Activated CD4-positive, alpha-beta T cell treated with anti-CD3 and anti-CD28 coated beads for 4 hours (primary cell): ENCODE results near the gene NXPE3.
A peak's percentile ranks its signal among the peaks of the same experiment; 100 is the strongest.
"Not testable (repeated sequence)": the region's sequence is repeated elsewhere in the genome, so short reads cannot be mapped to it uniquely, and the experiment has no call there.

Experiments used
- DNase-seq, 2 donors: peaks; one replicate each; pipeline ENCODE4 v3.0.0-alpha.2; 2020

NXPE3 gene

DNA sequence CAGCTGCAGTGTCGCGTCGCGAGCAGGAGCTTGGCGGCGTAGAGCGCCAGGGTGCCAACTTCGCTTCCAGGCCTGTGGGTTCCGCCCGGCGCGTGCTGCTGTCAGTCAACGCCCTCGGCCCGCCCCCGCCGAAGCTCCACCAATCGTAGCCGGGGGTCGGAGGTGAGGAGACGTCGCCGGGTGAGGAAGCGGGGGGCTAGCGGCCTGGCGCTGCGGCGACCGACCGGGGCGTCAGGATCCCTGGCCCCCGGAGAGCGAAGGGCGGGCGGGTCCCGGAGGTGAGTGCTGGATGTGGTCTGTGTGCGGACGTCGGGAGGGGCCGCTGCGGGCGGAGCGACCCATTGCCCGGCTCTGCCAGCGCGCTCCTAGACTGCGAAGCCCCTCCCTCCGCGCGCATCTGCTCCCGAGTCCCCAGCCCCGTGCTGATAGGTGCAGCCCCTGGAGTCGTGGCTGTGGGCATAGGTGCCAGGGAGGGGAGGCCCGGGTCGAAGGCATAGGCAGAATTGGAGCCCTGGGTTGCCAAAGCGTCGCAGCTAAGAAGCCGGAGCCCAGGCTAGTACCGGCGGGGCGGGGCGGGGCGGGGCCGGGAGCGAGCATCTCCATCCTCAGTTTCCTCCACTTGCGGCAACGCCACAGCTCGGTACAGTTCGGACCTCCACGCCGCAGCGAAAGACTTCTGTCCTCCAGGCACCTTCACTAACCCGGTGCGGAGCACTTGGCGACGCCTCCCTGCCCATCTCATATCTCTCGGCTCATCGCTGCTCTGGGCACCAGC lies at the start of gene NXPE3:
Gene NXPE3 (plus strand): TSS at position 165 of the 775 bp plus-strand sequence. CDS start 6,386 bp downstream, outside the sequence.
- DNase-seq: peak; percentile 91 to 95

DNA sequence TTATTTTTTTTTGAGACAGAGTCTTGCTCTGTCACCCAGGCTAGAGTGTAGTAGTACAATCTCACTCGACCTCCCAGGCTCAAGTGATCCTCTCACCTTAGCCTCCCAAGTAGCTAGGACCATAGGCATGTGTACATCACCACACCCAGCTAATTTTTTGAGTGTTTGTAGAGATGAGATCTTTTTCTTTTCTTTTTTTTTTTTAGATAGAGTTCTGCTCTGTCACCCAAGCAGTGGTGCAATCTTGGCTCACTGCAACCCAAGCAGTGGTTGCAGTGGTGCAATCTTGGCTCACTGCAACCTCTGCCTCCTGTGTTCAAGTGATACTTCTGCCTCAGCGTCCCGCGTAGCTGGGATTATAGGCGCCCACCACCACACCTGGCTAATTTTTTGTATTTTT lies 49.4 kb upstream of the NXPE3 start:
- DNase-seq: no peak

DNA sequence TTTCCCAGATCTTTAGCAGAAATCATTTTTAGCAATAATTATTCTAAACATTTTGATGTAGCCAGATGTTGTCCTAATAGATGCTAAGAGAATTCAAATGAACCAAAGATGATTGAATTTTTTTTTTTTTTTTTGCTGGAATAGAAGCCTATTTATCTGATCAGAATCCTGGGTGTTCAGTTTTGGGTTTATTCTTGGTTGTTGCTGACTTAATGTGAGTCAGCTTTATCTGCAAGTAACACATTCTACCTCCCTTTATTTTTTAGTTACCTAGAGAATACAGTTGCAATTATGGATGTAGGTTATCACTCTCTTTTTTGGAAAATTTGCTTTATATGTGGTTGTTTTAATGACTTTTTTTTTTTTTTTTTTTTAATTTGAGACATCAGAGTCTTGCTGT lies 48.2 kb upstream of the NXPE3 start:
- DNase-seq: no peak

DNA sequence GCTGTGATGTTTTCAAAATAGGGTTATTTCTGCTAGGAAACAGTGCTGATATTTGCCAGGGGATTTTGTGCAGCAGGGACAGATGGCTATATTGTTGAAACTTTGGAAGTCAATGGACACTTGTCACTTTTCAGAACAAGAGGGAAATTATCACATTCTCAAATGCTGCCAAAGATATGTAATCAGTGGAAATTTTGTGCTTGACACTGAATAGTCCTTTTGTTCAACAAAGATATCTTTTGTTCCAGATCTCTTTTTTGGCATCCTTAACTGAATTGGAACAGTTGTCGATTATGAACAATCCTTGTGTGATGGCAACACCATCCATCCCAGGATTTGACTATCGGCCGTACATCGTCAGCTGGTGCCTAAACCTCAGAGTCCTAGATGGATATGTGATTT lies 46.8 kb upstream of the NXPE3 start:
- no peak for DNase-seq

DNA sequence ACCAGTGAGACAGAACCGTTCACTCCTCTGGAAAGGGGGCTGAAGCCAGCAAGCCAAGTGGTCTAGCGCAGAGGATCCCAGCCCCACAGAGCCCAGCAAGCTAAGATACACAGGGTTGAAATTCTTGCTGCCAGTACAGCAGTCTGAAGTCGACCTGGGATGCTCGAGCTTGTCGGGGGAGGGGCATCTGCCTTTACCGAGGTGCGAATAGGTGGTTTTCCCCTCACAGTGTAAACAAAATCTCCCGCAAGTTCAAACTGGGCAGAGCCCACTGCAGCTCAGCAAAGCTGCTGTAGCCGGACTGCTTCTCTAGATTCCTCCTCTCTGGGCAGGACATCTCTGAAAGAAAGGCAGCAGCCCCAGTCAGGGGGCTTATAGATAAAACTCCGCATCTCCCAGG lies 43.2 kb upstream of the NXPE3 start:
- no peak for DNase-seq

DNA sequence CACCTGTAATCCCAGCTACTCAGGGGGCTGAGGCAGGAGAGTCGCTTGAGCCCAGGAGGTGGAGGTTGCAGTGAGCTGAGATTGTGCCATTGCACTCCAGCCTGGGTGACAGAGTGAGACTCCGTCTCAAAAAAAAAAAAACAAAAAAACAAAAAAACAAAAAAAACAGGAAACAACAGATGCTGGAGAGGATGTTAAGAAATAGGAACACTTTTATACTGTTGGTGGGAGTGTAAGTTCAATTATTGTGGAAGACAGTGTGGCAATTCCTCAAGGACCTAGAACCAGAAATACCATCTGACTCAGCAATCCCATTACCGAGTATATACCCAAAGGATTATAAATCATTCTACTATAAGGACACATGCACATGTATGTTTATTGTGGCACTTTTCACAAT lies 37.1 kb upstream of the NXPE3 start:
- DNase-seq: not testable (repeated sequence)

DNA sequence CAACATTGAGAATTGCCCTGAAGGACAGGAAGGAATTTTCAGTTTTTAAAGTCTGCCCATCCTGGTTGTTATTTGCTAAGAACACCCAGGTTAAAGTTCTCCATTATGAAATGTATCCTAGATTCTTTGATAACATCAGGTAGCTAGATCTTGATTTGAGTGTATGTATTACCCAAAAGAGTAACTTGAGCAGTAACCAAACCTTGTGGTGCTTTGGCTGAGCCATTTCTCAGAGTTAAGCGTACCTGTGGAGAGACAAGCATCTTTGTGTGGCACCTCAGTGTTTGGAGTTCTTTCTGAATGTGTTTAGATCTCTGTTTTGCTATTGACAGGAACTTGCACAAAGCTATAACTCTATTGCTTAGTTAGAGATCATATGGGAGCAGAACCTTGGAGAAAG lies 34.2 kb upstream of the NXPE3 start:
- DNase-seq: no peak

DNA sequence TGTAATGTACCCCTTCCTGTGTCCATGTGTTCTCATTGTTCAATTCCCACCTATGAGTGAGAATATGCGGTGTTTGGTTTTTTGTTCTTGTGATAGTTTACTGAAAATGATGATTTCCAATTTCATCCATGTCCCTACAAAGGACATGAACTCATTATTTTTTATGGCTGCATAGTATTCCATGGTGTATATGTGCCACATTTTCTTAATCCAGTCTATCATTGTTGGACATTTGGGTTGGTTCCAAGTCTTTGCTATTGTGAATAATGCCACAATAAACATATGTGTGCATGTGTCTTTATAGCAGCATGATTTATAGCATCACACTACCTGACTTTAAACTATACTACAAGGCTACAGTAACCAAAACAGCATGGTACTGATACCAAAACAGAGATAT lies 33.1 kb upstream of the NXPE3 start:
- not testable (repeated sequence) for DNase-seq

DNA sequence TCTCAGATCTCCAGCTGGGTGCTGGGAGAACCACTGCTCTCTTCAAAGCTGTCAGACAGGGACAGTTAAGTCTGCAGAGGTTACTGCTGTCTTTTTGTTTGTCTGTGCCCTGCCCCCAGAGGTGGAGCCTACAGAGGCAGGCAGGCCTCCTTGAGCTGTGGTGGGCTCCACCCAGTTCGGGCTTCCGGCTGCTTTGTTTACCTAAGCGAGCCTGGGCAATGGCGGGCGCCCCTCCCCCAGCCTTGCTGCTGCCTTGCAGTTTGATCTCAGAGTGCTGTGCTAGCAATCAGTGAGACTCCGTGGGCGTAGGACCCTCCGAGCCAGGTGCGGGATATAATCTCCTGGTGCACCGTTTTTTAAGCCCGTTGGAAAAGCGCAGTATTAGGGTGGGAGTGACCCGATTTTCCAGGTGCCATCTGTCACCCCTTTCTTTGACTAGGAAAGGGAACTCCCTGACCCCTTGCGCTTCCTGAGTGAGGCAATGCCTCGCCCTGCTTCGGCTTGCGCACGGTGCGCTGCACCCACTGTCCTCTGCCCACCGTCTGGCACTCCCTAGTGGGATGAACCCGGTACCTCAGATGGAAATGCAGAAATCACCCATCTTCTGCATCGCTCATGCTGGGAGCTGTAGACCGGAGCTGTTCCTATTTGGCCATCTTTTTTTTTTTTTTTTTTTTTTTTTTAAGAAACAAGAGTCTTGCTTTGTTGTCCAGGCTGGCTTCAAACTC lies 25.5 kb upstream of the NXPE3 start:
- DNase-seq: peak; percentile 3 to 9

DNA sequence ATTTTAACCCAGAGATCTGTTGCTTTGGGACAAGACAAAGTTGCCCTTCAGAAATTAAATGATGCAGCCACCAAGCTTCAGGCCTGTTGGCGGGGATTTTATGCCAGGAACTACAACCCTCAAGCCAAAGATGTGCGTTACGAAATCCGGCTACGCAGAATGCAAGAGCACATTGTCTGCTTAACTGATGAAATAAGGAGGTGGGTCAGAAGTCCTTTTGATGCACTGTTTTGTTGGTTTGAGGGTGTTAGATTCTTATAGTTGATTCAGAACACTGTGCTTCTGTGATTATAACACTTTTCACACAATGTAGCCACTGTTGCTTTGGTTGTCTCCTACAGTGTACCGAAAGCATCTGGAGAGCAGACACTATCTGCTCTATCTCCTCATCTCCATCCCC lies 20.8 kb upstream of the NXPE3 start:
- DNase-seq: no peak

DNA sequence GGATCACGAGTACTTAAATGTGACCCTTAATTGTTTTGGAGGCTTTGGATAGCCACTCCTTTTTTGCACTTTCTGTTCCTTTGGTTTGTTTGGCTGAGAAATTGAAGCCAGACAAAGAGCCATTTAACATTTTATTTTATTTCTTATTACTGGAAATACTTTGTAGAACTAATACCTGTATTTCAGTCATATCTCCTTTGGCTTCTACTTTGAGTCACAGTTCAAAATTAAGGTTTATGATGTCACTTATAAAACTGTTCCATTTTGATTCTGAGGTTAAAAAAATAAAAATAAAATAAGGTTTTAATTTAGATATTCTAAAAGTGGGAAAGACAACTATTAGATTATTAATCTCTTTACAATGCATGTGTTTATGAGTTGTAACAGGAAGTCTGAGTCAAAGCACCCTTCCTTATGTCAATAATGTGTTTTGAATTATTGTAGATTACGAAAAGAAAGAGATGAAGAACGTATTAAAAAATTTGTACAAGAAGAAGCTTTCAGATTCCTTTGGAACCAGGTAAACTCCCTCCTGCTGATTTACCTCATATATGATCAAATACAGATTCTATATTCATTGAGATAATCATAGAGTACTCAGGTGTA lies 16.9 kb upstream of the NXPE3 start:
- DNase-seq: no peak

DNA sequence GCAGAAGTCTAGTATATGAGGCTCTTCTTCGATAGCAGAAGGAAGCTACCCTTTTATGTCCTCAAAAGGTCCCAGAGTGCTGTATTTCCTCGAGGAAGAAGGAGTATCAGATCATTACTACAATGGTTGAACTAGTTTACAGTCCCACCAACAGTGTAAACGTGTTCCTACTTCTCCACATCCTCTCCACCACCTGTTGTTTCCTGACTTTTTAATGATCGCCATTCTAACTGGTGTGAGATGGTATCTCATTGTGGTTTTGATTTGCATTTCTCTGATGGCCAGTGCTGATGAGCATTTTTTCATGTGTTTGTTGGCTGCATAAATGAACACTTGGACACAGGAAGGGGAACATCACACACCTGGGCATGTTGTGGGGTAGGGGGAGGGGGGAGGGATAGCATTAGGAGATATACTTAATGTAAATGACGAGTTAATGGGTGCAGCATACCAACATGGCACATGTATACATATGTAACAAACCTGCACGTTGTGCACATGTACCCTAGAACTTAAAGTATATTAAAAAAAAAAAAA lies 1.2 kb upstream of the NXPE3 start:
- DNase-seq: not testable (repeated sequence)

DNA sequence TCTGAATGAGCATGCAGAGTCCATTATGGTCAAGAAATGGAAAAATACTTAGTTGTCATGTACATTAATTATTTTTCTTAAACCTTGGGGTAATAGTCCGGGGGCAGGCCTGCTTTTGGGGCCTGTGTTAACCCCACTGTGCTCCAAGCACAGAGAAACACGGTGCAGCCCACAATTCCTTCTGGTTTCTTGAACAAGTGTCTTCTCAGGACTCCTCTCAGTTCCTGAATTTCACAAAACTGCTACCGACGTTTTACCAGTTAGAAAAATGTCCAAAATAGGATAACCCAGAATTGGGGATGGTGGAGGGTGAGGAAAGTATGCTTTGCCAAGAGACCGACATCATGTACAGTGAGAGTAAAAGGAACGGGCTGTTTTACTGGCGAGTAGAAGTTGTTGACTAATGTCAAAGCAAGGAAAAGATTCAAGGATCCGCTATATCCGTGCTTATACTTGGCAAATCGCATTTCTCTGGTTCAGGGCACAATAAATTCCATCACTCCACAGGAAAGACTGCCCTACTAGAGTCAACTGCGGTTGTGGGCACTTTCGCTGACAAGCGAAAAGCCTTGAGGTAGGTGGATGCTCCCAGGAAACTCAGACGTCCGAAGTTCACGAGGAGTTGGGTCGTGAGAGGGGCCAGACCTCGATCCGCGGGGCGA lies 495 bp upstream of the NXPE3 start:
- DNase-seq: no peak

DNA sequence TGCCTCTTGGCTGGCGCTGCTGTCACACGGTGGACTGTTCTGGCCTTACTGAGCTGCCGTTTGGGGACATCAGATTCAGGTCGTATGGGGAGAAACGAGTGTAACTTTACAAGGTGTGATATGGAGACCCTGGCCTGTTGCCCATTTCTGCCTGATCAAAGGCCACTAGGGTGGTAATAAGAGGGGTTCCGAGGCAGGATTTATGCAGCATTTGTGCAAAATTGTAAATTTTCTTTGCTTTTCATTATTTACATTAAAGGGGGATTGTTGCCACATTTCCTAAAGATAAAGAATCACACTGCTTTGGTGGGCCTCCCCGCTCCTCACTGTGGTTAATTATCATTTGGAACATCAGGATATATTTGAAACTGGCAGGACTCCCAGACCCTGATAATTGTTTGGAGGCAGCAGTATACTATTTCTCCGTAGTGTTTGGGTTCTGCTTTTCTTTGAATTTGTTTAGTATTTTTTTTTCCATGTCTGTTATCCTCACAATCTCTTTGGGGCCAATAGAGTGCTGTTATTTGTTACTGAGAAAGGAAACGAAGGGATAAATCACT lies 891 bp downstream of the NXPE3 start:
- DNase-seq: no peak

DNA sequence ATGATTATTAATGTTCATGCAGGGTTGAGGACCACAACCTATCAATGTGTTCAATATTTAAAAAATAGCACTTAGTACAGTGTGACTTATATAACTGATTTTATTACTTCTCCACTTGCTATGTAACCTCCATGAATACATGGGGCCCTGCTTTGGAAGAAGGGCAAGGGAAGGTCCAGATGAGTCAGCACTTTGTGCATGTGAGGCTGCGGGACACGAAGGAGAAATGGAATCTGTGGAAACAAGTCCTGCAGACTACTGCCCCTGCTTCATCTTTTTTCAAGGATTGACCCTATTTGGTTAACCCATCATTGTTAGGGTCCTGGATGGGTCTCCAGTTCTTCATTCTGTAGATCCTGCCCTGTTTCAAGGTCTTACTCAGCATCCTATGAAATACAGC lies 1.6 kb downstream of the NXPE3 start:
- DNase-seq: no peak

DNA sequence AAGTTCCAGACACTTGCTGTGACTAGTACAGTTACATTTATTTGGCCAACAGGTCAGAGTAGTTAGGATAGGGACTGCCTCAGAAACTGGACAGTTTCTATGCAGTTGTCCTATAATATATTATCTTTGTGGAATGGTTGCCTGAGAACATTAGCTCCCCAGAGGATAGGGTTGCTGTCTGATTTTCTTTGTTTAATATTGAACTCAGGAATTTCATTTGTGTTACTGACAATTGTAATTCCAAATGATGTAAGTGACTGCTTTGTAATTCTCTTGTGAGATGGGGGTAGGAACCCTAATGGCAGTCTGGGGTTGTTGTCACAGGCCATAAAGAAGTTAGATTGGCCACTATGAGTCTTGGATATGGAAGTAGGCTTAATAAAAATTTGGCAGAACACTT lies 2.2 kb downstream of the NXPE3 start:
- no peak for DNase-seq

DNA sequence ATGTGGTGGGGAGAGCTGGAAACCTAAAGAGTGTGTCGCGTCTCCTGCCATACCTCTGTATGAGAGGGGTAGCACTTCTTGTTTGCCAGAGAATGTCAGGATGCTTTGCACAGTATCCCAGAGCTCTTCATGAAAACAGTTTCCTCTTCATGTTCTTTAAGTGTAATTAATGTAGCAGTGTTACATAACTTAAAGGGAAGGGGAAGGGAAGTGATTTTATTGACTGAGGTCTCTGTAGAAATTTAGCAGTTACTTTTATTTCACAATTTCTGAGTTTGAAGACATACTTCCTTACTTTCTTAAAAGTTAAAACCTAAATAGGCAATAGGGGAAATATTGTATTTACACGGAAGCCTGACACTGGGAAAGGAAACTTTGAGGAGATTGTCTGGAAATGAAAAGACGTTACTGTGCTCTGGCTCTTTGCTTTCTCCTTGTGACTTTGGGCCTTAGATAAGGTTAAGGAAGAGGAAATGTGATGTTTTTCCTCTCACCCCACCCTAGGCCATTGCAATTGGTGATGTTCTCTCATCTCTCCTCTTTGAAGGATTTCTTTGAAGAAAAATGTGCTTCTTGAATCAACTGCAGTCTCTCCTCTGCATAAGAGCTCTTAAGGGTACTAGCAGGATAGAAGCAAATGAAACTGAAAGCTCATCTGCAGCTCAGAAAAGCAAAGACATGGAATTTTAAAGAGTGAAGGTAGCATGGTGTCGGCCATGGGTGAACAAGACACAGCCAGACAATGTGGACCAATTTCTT lies 6.0 kb downstream of the NXPE3 start:
- DNase-seq: no peak

DNA sequence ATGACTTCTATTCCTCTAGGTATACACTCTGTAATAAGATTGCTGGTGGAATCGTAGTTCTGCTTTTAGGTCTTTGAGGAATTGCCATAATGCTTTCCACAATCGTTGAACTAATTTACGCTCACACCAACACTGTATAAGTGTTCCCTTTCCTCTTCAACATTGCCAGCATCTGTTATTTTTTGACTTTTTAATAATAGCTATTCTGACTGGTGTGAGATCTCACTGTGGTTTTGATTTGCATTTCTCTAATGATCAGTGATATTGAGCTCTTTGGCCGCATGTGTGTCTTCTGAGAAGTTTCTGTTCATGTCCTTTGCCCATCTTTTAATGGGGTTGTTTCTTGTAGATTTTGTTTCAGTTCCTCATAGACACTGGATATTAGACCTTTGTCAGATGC lies 12.8 kb downstream of the NXPE3 start:
- no peak for DNase-seq

DNA sequence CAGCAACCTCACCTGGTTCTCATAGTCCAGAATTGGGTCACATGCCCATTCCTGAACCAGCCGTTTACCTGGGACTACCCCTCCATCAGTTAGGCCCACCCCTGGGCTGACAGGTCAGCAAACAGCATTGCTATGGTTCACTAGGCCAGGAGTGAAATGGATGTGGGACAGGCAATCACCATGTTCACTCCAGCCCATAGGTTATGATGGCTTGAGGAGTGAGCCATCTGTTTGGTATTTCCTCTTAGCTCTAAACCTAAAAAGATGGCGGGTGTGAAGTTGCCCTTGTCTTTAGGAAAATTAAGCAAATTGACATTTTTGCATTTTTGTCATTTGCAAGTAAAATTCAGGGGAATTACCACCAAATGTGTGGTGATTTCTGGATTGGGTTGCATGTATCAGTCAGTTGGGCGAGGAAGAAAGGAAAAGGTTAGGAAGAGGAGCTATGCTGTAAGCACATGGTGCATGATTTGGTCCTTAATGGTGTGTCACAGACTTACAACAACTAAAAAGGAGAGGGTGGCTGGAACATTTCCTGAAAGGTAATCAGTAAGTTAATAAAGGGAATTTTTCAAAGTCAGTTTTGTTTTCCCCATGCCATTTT lies 17.2 kb downstream of the NXPE3 start:
- DNase-seq: no peak

DNA sequence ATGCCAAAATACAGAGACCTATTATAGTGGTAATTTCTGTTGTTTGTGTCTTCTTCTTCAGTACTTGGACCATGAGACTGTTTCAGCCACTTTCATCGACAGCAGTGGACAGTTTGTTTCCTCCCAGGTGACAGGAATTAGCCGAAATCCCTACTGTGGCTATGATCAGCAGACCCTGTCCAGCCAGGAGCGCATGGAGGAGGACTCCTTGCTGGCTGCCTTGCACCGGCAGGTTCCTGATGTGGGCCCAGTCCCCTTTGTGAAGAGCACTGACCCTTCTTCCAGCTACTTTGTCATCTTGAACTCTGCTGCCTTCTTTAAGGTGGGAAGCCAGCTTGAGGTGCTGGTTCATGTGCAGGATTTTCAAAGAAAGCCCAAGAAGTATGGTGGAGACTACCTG lies 22.2 kb downstream of the NXPE3 start:
- no peak for DNase-seq

DNA sequence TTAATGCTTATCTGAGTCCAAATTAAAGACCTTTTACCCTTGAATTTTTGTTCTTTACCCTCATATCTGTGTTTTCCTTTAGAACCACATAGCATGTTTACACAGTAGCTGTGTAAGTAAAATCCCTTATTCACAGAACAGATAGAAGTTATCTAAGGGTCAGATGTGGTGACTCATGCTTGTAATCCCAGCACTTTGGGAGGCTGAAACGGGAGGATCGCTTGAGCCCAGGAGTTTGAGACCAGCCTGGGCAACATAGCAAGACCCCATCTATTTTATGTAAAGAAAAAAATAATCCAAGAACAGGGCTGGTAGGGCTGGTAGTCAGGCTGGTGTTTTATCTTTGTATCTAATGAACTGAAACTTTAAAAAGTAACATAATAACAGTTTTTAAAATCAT lies 23.2 kb downstream of the NXPE3 start:
- no peak for DNase-seq
